GM23248 (cell line): ENCODE data around the gene RGR. TPM values are rescaled to one million over a fixed set of nuclear protein-coding genes. Genes with fewer than 3 reads are reported as not detected.

Experiments
- DNase-seq: peaks from one replicate; pipeline ENCODE4 v3.0.0-alpha.2; 2015
- H2AFZ ChIP-seq: fragments of 200-600 bp; sonication (generic); 2 replicates; pipeline ENCODE4 v1.6.1; 2016; ENCODE audit warnings: antibody characterized with exemption
- H3F3A ChIP-seq: fragments of 200-600 bp; sonication (generic); 2 replicates; pipeline ENCODE4 v1.6.1; 2016; ENCODE audit warnings: mild to moderate bottlenecking, antibody characterized with exemption, mixed run types; ENCODE audit not compliant: insufficient read depth
- H3K27ac ChIP-seq: fragments of 200-600 bp; sonication (generic); 2 replicates; pipeline ENCODE4 v1.5.1; 2016; ENCODE audit warnings: mild to moderate bottlenecking
- H3K27me3 ChIP-seq: fragments of 200-600 bp; sonication (generic); replicated peaks from 2 replicates; pipeline ENCODE4 v1.6.1; 2016; ENCODE audit warnings: mild to moderate bottlenecking; ENCODE audit not compliant: insufficient read depth
- H3K36me3 ChIP-seq: fragments of 200-600 bp; sonication (generic); 2 replicates; pipeline ENCODE4 v1.6.1; 2016; ENCODE audit warnings: low read depth, mild to moderate bottlenecking
- H3K4me1 ChIP-seq: fragments of 200-600 bp; sonication (generic); 2 replicates; pipeline ENCODE4 v1.6.1; 2016; ENCODE audit warnings: mild to moderate bottlenecking; ENCODE audit not compliant: insufficient read depth
- H3K4me2 ChIP-seq: fragments of 200-600 bp; sonication (generic); one replicate; pipeline ENCODE4 v1.6.1; 2016; ENCODE audit warnings: mild to moderate bottlenecking; ENCODE audit not compliant: unreplicated experiment
- H3K4me3 ChIP-seq: fragments of 200-600 bp; sonication (generic); 2 replicates; pipeline ENCODE4 v1.5.1; 2016; ENCODE audit warnings: mild to moderate bottlenecking
- H3K79me2 ChIP-seq: fragments of 200-600 bp; sonication (generic); 2 replicates; pipeline ENCODE4 v1.6.1; 2016; ENCODE audit warnings: mild to moderate bottlenecking; ENCODE audit not compliant: insufficient read depth
- H3K9ac ChIP-seq: fragments of 200-600 bp; sonication (generic); 2 replicates; pipeline ENCODE4 v1.6.1; 2016; ENCODE audit warnings: mild to moderate bottlenecking
- H3K9me2 ChIP-seq: fragments of 200-600 bp; sonication (generic); 2 replicates; pipeline ENCODE4 v1.6.1; 2016; ENCODE audit warnings: mixed run types, mild to moderate bottlenecking, moderate library complexity; ENCODE audit not compliant: insufficient read depth
- H3K9me3 ChIP-seq: fragments of 200-600 bp; sonication (generic); one replicate; pipeline ENCODE4 v1.6.1; 2017; ENCODE audit warnings: low read depth
- H4K20me1 ChIP-seq: fragments of 200-600 bp; sonication (generic); 2 replicates; pipeline ENCODE4 v1.6.0; 2016; ENCODE audit not compliant: insufficient read depth
- EZH2 ChIP-seq: fragments of 200-600 bp; sonication (generic); IDR thresholded peaks from 2 replicates; pipeline ENCODE4 v1.6.1; 2018; ENCODE audit warnings: antibody characterized with exemption, mild to moderate bottlenecking; ENCODE audit not compliant: insufficient read depth, poor library complexity, severe bottlenecking
- EZH2phosphoT487 ChIP-seq: fragments of 200-600 bp; sonication (generic); IDR thresholded peaks from 2 replicates; pipeline ENCODE4 v1.6.1; 2018; ENCODE audit warnings: antibody characterized with exemption, moderate library complexity, mild to moderate bottlenecking, low read depth; ENCODE audit not compliant: insufficient read depth
- WGBS, 2 experiments: methylation state at CpG; one replicate each; pipeline ENCODE4 v1.1.6; 2015 to 2017; ENCODE audit warnings: low lambda C conversion rate in 2 of 2, low coverage in 1 of 2; ENCODE audit errors: missing lambda C conversion rate in 2 of 2; 5-methylcytosine and 5-hydroxymethylcytosine counted together
- in situ Hi-C: fragments of 300-500 bp; cut with MboI; formaldehyde crosslinking; loops from 2 replicates; pipeline ENCODE4 v1.15.0; 2020
- polyA plus RNA-seq: library from polyadenylated mRNA; unstranded; fragments of >200 nt; fragmentation: Nextera tagmentation; extraction: Ambion mirVana; gene quantifications from 2 replicates; pipeline ENCODE4 v1.2.1, GENCODE V29; 2016
- total RNA-seq: library from RNA; depleted of rRNA; stranded (reverse); fragments of >200 nt; shearing (Covaris generic); gene quantifications from 2 replicates; pipeline ENCODE4 v1.2.3, GENCODE V29; 2014

Gene RGR
- total and polyA plus RNA-seq, 2 experiments from 2014 or later: not detected

- H4K20me1 ChIP-seq: no peaks in the 10 kb centered on the region
- H3K9me2 ChIP-seq: no peaks in the 10 kb centered on the region
- peak overlapping the region; percentile 58 for H2AFZ ChIP-seq
- H3K79me2 ChIP-seq: no peaks in the 10 kb centered on the region
- no peaks in the 10 kb centered on the region for H3K4me1 ChIP-seq
- no peak overlapping the region for H3K9ac ChIP-seq
- H3F3A ChIP-seq: no peaks in the 10 kb centered on the region
- no peaks in the 10 kb centered on the region for H3K9me3 ChIP-seq
- no peak overlapping the region for H3K27ac ChIP-seq
- H3K27me3 ChIP-seq: peaks cover 4% of the 10 kb centered on the region; the same call in 1 of the 2 replicates
- WGBS, 2 experiments: 32 to 33% methylated on average over 35 of the region's 35 CpGs
- peak; percentile 69 for DNase-seq
- 0 out of 2 replicates have a peak overlapping the region, but pooled peaks have one; percentile 15 for H3K4me3 ChIP-seq
- in situ Hi-C loops: no loop called here
- TF ChIP-seq EZH2phosphoT487 (no peak), EZH2 (no peak)
- H3K4me2 ChIP-seq: peak overlapping the region; percentile 16
- no peaks in the 10 kb centered on the region for H3K36me3 ChIP-seq
These were observed 11.9 kb downstream of the RGR start for GRCh38 chr10:84256510-84257342.

- peak overlapping the region; percentile 58; the same call in 1 of the 2 replicates for H2AFZ ChIP-seq
- no peak overlapping the region for H3K9ac ChIP-seq
- TF ChIP-seq EZH2phosphoT487 (no peak), EZH2 (no peak)
- no peaks in the 10 kb centered on the region for H4K20me1 ChIP-seq
- H3K27me3 ChIP-seq: peaks cover 4% of the 10 kb centered on the region; the same call in 1 of the 2 replicates
- no peaks in the 10 kb centered on the region for H3K79me2 ChIP-seq
- no peaks in the 10 kb centered on the region for H3K4me1 ChIP-seq
- no peaks in the 10 kb centered on the region for H3K9me2 ChIP-seq
- no peaks in the 10 kb centered on the region for H3F3A ChIP-seq
- no peak overlapping the region for H3K27ac ChIP-seq
- no peak for DNase-seq
- H3K4me3 ChIP-seq: 0 out of 2 replicates have a peak overlapping the region, but pooled peaks have one; percentile 15
- in situ Hi-C loops: no loop called here
- no peaks in the 10 kb centered on the region for H3K9me3 ChIP-seq
- H3K4me2 ChIP-seq: peak overlapping the region; percentile 16
- H3K36me3 ChIP-seq: no peaks in the 10 kb centered on the region
- WGBS, 2 experiments: 58 to 61% methylated on average over 15 of the region's 15 CpGs
These were observed 12.6 kb downstream of the RGR start for GRCh38 chr10:84257343-84258020.

- Histone ChIP-seq H3K79me2 (no peaks in the 10 kb centered on the region), H3K4me1 (no peaks in the 10 kb centered on the region), H3K27ac (no peak overlapping the region), H3F3A (no peaks in the 10 kb centered on the region), H3K4me2 (no peak overlapping the region), H3K9ac (no peak overlapping the region), H2AFZ (no peak overlapping the region), H3K27me3 (peaks cover 4% of the 10 kb centered on the region; the same call in 1 of the 2 replicates), H3K4me3 (no peak overlapping the region), H3K36me3 (no peaks in the 10 kb centered on the region), H3K9me2 (no peaks in the 10 kb centered on the region), H4K20me1 (no peaks in the 10 kb centered on the region), H3K9me3 (no peaks in the 10 kb centered on the region)
- WGBS, 2 experiments: 58 to 63% methylated on average over 7 of the region's 7 CpGs
- no peak for DNase-seq
- TF ChIP-seq EZH2phosphoT487 (no peak), EZH2 (no peak)
- in situ Hi-C loops: no loop called here
These were observed 13.3 kb downstream of the RGR start for GRCh38 chr10:84258034-84258695.

- Histone ChIP-seq H3K79me2 (no peaks in the 10 kb centered on the region), H3K27ac (no peak overlapping the region), H2AFZ (no peak overlapping the region), H3K4me2 (no peak overlapping the region), H3K4me1 (no peaks in the 10 kb centered on the region), H3K9me3 (no peaks in the 10 kb centered on the region), H3K36me3 (no peaks in the 10 kb centered on the region), H3K4me3 (no peak overlapping the region), H4K20me1 (no peaks in the 10 kb centered on the region), H3K9ac (no peak overlapping the region), H3K27me3 (no peaks in the 10 kb centered on the region; the same call in 1 of the 2 replicates), H3K9me2 (no peaks in the 10 kb centered on the region), H3F3A (no peaks in the 10 kb centered on the region)
- WGBS, 2 experiments: 61 to 65% methylated on average over 7 of the region's 7 CpGs
- in situ Hi-C loops: loop anchor here (5.0 kb wide), 1 partner anchor 281 kb away; no protein-coding TSS in a partner anchor
- no peak for DNase-seq
- TF ChIP-seq EZH2phosphoT487: no peak
- no peak for TF ChIP-seq EZH2
These were observed 16.5 kb downstream of the RGR start for GRCh38 chr10:84261236-84261915.
